Raji (cell line): ENCODE results near the gene CCN2.

Experiments
- POLR2A ChIP-seq: IDR thresholded peaks from 2 replicates; pipeline ENCODE4 v1.6.1; 2011; ENCODE audit warnings: low read depth, low read length, control low read depth; ENCODE audit not compliant: insufficient read depth

Gene CCN2

GRCh38 chr6:131952886-131953509, 1.8 kb upstream of the CCN2 start:
- no peak for TF ChIP-seq POLR2A

DNA sequence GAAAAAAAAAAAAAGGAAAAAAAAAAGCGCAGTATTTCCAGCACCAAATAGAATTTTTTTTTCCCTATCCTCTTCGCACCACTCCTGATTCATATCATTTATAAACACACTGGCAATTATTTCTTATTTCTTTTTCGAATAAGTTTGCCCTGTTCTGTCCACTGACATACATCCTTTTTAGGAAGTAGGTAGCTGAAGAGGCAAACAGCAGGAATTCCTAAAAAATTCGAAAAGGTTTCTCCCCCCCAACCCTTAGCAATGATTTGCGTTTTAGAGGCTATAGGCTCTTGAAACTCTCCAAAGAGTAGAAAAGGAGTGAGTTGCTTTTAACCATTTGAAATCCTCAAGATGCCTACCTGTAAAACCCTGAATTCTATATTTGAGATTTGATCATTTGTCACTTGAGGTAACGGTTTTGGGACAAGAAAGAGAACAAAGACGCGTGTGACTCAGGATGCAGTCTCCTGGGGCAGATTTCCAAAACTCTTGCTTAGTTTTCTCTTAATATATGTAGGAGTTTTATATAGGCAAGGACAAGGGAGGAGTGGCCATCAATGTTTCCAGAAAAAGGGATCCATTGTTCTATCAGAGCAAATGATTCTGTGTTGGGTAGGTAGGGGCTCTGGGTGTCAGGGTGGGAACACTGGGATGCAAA, 531 bp upstream of the CCN2 start:
- TF ChIP-seq POLR2A: no peak

DNA sequence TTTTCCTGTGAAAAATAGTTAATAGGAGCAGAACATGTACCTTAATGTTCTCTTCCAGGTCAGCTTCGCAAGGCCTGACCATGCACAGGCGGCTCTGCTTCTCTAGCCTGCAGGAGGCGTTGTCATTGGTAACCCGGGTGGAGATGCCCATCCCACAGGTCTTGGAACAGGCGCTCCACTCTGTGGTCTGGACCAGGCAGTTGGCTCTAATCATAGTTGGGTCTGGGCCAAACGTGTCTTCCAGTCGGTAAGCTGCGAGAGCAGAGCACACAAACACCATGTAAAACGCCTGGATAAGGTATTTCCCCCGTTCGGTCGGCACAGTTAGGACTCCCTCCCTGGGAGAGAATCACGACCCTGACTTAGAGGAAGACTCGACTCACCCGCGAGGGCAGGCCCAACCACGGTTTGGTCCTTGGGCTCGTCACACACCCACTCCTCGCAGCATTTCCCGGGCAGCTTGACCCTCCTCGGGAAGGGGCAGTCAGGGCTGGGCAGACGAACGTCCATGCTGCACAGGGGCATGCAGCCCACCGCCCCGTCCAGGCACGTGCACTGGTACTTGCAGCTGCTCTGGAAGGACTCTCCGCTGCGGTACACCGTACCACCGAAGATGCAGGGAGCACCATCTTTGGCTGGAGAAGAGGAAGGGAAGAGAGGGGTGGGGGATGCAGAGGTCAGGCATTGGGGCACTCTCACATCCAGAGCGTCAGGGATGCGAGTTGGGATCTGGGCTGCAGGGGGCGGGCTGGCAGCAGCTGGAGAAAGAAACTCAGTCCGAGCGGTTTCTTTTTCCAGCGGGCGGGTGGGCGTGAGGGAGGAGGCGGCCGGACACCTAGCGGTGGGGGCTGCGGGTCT, 1.0 kb downstream of the CCN2 start:
- TF ChIP-seq POLR2A: no peak

- TF ChIP-seq POLR2A: no peak
Observed at GRCh38 chr6:131949620-131949908, 1.6 kb downstream of the CCN2 start.

- no peak for TF ChIP-seq POLR2A
Observed at GRCh38 chr6:131948692-131949619, 2.2 kb downstream of the CCN2 start.

- TF ChIP-seq POLR2A: no peak
Observed at GRCh38 chr6:131947986-131948661, 3.0 kb downstream of the CCN2 start.

DNA sequence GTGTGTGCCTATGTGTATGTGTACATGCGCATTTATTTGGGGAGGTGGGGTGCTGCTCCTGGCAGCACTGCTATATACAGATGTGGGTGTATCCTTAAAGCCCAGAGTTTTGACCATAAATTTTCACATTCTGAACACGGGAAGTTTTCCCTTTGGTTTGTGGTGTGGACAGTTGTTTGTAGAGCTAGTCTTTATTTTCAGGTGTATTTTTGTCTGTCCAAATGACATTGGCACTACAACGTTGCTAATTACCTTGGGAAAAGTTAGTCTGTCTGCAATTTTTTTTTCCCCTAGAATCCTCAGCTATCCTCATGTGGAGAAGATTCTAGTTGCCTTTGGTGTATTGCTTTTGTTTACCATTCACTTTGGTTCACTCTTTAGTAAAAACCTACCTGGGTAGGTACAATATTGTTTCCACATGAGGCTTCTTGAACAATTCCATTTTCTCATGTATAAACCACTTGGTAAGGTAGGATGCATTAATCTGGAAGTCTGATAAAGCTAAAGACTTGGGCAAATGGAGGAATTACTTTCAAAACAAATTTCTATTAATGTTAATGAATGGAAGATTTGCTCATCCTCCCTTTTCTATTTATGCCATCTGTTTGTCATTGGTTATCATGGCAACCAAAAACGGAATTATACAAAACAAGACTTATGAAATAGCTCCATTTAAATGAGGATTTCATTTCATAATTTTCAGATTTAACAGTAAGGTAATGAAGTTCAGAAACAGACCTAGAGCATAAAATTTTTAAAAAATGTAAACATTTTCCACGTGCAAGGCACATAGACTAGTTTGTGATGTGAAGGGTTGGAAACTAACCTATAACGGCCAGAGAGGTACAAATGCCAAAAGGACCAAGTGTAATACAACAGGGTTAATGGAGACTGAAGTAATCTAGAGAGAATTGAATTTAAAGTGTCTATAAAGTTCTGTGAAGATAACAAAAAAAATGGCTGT, 3.9 kb downstream of the CCN2 start:
- TF ChIP-seq POLR2A: no peak

- no peak for TF ChIP-seq POLR2A
Observed at GRCh38 chr6:131946404-131946991, 4.7 kb downstream of the CCN2 start.

DNA sequence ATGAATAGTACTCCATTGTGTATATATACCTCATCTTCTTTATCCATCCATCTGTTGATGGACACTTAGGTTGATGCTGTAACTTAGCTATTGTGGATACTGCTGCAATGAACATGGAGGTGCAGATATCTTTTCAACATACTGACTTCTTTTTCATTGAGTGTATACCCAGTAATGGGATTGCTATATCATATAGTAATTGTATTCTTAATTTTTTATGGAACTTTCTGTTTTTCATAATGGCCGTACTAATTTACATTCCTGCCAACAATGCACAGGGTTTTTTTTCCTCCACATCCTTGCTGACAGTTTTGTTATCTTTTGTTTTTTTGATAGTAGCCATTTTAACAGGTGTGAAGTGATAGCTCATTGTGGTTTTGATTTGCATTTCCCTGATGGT, 5.2 kb downstream of the CCN2 start:
- TF ChIP-seq POLR2A: no peak

- TF ChIP-seq POLR2A: no peak
Observed at GRCh38 chr6:131937703-131938631, 13.2 kb downstream of the CCN2 start.

- no peak for TF ChIP-seq POLR2A
Observed at GRCh38 chr6:131937226-131937625, 13.9 kb downstream of the CCN2 start.

- TF ChIP-seq POLR2A: no peak
Observed at GRCh38 chr6:131936156-131936555, 15.0 kb downstream of the CCN2 start.
